Subcutaneous abdominal adipose tissue (tissue), 5 donors: Measurements from ENCODE around the gene NEK6.
A peak's percentile ranks its signal among the peaks of the same experiment; 100 is the strongest.

Experiments
- H3K27ac ChIP-seq: one replicate; pipeline ENCODE4 v1.7.0; 2013; ENCODE audit warnings: low read depth, mild to moderate bottlenecking, inconsistent platforms, low read length, moderate library complexity
- H3K27me3 ChIP-seq, 5 donors: one replicate each; pipeline ENCODE4 v1.7.0; 2013; ENCODE audit warnings: low read length in 5 of 5, inconsistent platforms in 1 of 5; ENCODE audit not compliant: control insufficient read depth in 5 of 5, insufficient read depth in 4 of 5
- H3K36me3 ChIP-seq, 5 donors: one replicate each; pipeline ENCODE4 v1.7.0; 2013; ENCODE audit warnings: low read length in 5 of 5; ENCODE audit not compliant: control insufficient read depth in 5 of 5, insufficient read depth in 5 of 5
- H3K4me1 ChIP-seq, 5 donors: one replicate each; pipeline ENCODE4 v1.7.0; 2013; ENCODE audit warnings: low read length in 5 of 5, mild to moderate bottlenecking in 3 of 5, moderate library complexity in 1 of 5; ENCODE audit not compliant: control insufficient read depth in 5 of 5, insufficient read depth in 5 of 5
- H3K4me3 ChIP-seq, 5 donors: one replicate each; pipeline ENCODE4 v1.7.0; 2013; ENCODE audit warnings: low read length in 5 of 5, low read depth in 1 of 5
- H3K9ac ChIP-seq, 5 donors: one replicate each; pipeline ENCODE4 v1.7.0; 2013; ENCODE audit warnings: low read length in 5 of 5, mild to moderate bottlenecking in 4 of 5, moderate library complexity in 3 of 5
- H3K9me3 ChIP-seq, 5 donors: one replicate each; pipeline ENCODE4 v1.7.0; 2013; ENCODE audit warnings: low read length in 5 of 5; ENCODE audit not compliant: control insufficient read depth in 5 of 5
- donor health status: healthy.
- donor health status: healthy.
- donor health status: healthy.
- donor health status: healthy.
- donor health status: healthy.

NEK6 gene

GRCh38 chr9:124334568-124335319 is 77.0 kb downstream of the NEK6 start:
- Histone ChIP-seq H3K27ac (no peak overlapping the region), H3K4me1 (no peaks in the 10 kb centered on the region), H3K36me3 (peaks cover 7 to 87% (median 69%) of the 10 kb centered on the region in 5 donors), H3K27me3 (no peaks in the 10 kb centered on the region), H3K9me3 (peaks cover 0 to 10% (median 8%) of the 10 kb centered on the region in 5 donors), H3K9ac (no peak overlapping the region), H3K4me3 (no peak overlapping the region)

GRCh38 chr9:124335320-124335707 is 77.6 kb downstream of the NEK6 start:
- no peak overlapping the region for H3K9ac ChIP-seq
- peaks cover 0 to 10% (median 8%) of the 10 kb centered on the region in 5 donors for H3K9me3 ChIP-seq
- H3K27me3 ChIP-seq: no peaks in the 10 kb centered on the region
- peaks cover 7 to 87% (median 69%) of the 10 kb centered on the region in 5 donors for H3K36me3 ChIP-seq
- H3K27ac ChIP-seq: no peak overlapping the region
- no peaks in the 10 kb centered on the region for H3K4me1 ChIP-seq
- H3K4me3 ChIP-seq: no peak overlapping the region

- Histone ChIP-seq H3K9ac (no peak overlapping the region), H3K27ac (no peak overlapping the region), H3K36me3 (peaks cover 7 to 87% (median 67%) of the 10 kb centered on the region in 5 donors), H3K9me3 (peaks cover 0 to 10% (median 8%) of the 10 kb centered on the region in 5 donors), H3K27me3 (no peaks in the 10 kb centered on the region), H3K4me3 (no peak overlapping the region), H3K4me1 (peaks cover 0 to 7% (median 4%) of the 10 kb centered on the region in 5 donors)
Observed at GRCh38 chr9:124337562-124337961, 79.8 kb downstream of the NEK6 start.

GRCh38 chr9:124339603-124340146 is 81.9 kb downstream of the NEK6 start:
- H3K9me3 ChIP-seq: peaks cover 0 to 10% (median 8%) of the 10 kb centered on the region in 5 donors
- H3K4me1 ChIP-seq: peaks cover 0 to 15% (median 12%) of the 10 kb centered on the region in 5 donors
- H3K4me3 ChIP-seq: no peak overlapping the region
- H3K36me3 ChIP-seq: peaks cover 7 to 89% (median 63%) of the 10 kb centered on the region in 5 donors
- no peak overlapping the region for H3K27ac ChIP-seq
- H3K27me3 ChIP-seq: no peaks in the 10 kb centered on the region
- no peak overlapping the region for H3K9ac ChIP-seq

- Histone ChIP-seq H3K4me3 (no peak overlapping the region), H3K9me3 (peaks cover 0 to 10% (median 8%) of the 10 kb centered on the region in 5 donors), H3K4me1 (peaks cover 0 to 15% (median 12%) of the 10 kb centered on the region in 5 donors), H3K27ac (no peak overlapping the region), H3K27me3 (no peaks in the 10 kb centered on the region), H3K9ac (no peak overlapping the region), H3K36me3 (peaks cover 7 to 89% (median 63%) of the 10 kb centered on the region in 5 donors)
Observed at GRCh38 chr9:124340219-124341069, 82.7 kb downstream of the NEK6 start.

GRCh38 chr9:124341455-124342170 is 83.9 kb downstream of the NEK6 start:
- Histone ChIP-seq H3K9ac (no peak overlapping the region), H3K4me3 (no peak overlapping the region), H3K36me3 (peaks cover 7 to 91% (median 69%) of the 10 kb centered on the region in 5 donors), H3K27ac (no peak overlapping the region), H3K9me3 (peaks cover 0 to 10% (median 8%) of the 10 kb centered on the region in 5 donors), H3K27me3 (no peaks in the 10 kb centered on the region), H3K4me1 (peaks cover 0 to 15% (median 12%) of the 10 kb centered on the region in 5 donors)

- H3K4me1 ChIP-seq: peaks cover 0 to 15% (median 12%) of the 10 kb centered on the region in 5 donors
- no peak overlapping the region for H3K27ac ChIP-seq
- H3K36me3 ChIP-seq: peaks cover 4 to 94% (median 71%) of the 10 kb centered on the region in 5 donors
- peak overlapping the region in 1 of 5 donors; percentile 38 for H3K9ac ChIP-seq
- H3K9me3 ChIP-seq: peaks cover 0 to 5% (median 4%) of the 10 kb centered on the region in 5 donors
- H3K27me3 ChIP-seq: no peaks in the 10 kb centered on the region
- no peak overlapping the region for H3K4me3 ChIP-seq
Observed at GRCh38 chr9:124342402-124342775, 84.6 kb downstream of the NEK6 start.

- no peaks in the 10 kb centered on the region for H3K27me3 ChIP-seq
- peak overlapping the region in 1 of 5 donors; percentile 17 for H3K4me3 ChIP-seq
- H3K9ac ChIP-seq: peak overlapping the region in 2 of 5 donors; percentile 37 to 38
- H3K36me3 ChIP-seq: peaks cover 0 to 94% (median 71%) of the 10 kb centered on the region in 5 donors
- H3K9me3 ChIP-seq: no peaks in the 10 kb centered on the region
- H3K27ac ChIP-seq: no peak overlapping the region
- H3K4me1 ChIP-seq: peaks cover 0 to 15% (median 12%) of the 10 kb centered on the region in 5 donors
Observed at GRCh38 chr9:124342776-124343485, 85.2 kb downstream of the NEK6 start.
